ENCODE data around the gene TMEM178A. TPM values are rescaled to one million over a fixed set of nuclear protein-coding genes. Genes with fewer than 3 reads are reported as not detected.

TMEM178A gene
- total RNA-seq, 1 donor from 2014 or later, result 9.3 TPM

GRCh38 chr2:39696838-39697237 is 31.1 kb downstream of the TMEM178A start:
- H3K36me3 Mint-ChIP-seq, result no peaks in the 10 kb centered on the region
- no peak overlapping the region for H3K27ac Mint-ChIP-seq
- H3K4me3 Mint-ChIP-seq, result no peak overlapping the region
- H3K27me3 Mint-ChIP-seq, result no peaks in the 10 kb centered on the region
- H3K9me3 Mint-ChIP-seq, result no peaks in the 10 kb centered on the region
- TF ChIP-seq CTCF (conservative IDR thresholded peaks at IDR 0.05), result peak; percentile 57
- DNase-seq (ENCODE audit: extremely low spot score, unreplicated experiment), result no peak
- peaks cover 21% of the 10 kb centered on the region for H3K4me1 Mint-ChIP-seq (ENCODE audit: unreplicated experiment)

- peak overlapping the region; percentile 19 for H3K27ac Mint-ChIP-seq
- no peak for TF ChIP-seq CTCF (conservative IDR thresholded peaks at IDR 0.05)
Measured at GRCh38 chr2:39697454-39697853, 31.7 kb downstream of the TMEM178A start.

GRCh38 chr2:39701137-39701536 is 35.4 kb downstream of the TMEM178A start:
- Mint-ChIP-seq H3K9me3 (no peaks in the 10 kb centered on the region), H3K36me3 (no peaks in the 10 kb centered on the region), H3K4me1 (ENCODE audit: unreplicated experiment) (peaks cover 22% of the 10 kb centered on the region), H3K27me3 (no peaks in the 10 kb centered on the region), H3K27ac (no peak overlapping the region), H3K4me3 (no peak overlapping the region)
- DNase-seq (ENCODE audit: extremely low spot score, unreplicated experiment), result no peak
- TF ChIP-seq CTCF (conservative IDR thresholded peaks at IDR 0.05), result no peak

More at GRCh38 chr2:39697454-39697853, 31.7 kb downstream of the TMEM178A start:
- Mint-ChIP-seq H3K4me3 (no peak overlapping the region), H3K9me3 (no peaks in the 10 kb centered on the region), H3K27me3 (no peaks in the 10 kb centered on the region), H3K36me3 (no peaks in the 10 kb centered on the region), H3K4me1 (ENCODE audit: unreplicated experiment) (peaks cover 21% of the 10 kb centered on the region)
- no peak for DNase-seq (ENCODE audit: extremely low spot score, unreplicated experiment)

- TF ChIP-seq CTCF (conservative IDR thresholded peaks at IDR 0.05), result no peak
- Mint-ChIP-seq H3K27me3 (no peaks in the 10 kb centered on the region), H3K36me3 (peaks cover 5% of the 10 kb centered on the region), H3K9me3 (peaks cover 5% of the 10 kb centered on the region), H3K4me1 (ENCODE audit: unreplicated experiment) (peaks cover 8% of the 10 kb centered on the region), H3K4me3 (no peak overlapping the region), H3K27ac (no peak overlapping the region)
- no peak for DNase-seq (ENCODE audit: extremely low spot score, unreplicated experiment)
Measured at GRCh38 chr2:39703181-39703872, 37.6 kb downstream of the TMEM178A start.

- peaks cover 5% of the 10 kb centered on the region for H3K9me3 Mint-ChIP-seq
- no peak overlapping the region for H3K27ac Mint-ChIP-seq
- TF ChIP-seq CTCF (conservative IDR thresholded peaks at IDR 0.05), result no peak
- peaks cover 8% of the 10 kb centered on the region for H3K4me1 Mint-ChIP-seq (ENCODE audit: unreplicated experiment)
- no peaks in the 10 kb centered on the region for H3K27me3 Mint-ChIP-seq
- no peak for DNase-seq (ENCODE audit: extremely low spot score, unreplicated experiment)
- no peak overlapping the region for H3K4me3 Mint-ChIP-seq
- H3K36me3 Mint-ChIP-seq, result peaks cover 5% of the 10 kb centered on the region
Measured at GRCh38 chr2:39704540-39704939, 38.8 kb downstream of the TMEM178A start.
